GM18858 (cell line): Measurements from ENCODE around the gene EIF4E.
"Not testable (repeated sequence)": the region's sequence is repeated elsewhere in the genome, so short reads cannot be mapped to it uniquely, and the experiment has no call there.

Experiments
- ATAC-seq: cut with Tn5 transposase; IDR thresholded peaks from one replicate; pipeline ENCODE4 v1.9.1; 2021; ENCODE audit not compliant: unreplicated experiment

The EIF4E gene

GRCh38 chr4:98880884-98881283, 48.0 kb downstream of the EIF4E start:
- ATAC-seq = not testable (repeated sequence)

DNA sequence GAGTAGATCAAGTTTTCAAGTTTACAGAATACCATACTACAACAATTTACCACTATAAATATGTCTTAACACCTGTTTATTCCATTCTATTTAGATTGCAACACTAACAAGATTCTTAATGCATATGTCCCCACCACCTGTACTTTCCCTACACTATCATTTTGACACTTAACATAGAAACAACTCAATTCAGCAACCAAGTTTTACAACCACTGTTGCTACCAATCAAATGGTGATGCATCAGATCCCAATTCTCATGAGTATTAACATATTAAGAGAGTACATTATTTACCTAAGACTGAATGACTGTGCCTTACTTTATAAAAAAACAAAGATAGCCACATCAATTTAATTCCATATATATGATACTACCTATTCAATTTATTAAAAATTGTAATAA, 49.4 kb downstream of the EIF4E start:
- no peak for ATAC-seq

GRCh38 chr4:98873059-98873458, 55.9 kb downstream of the EIF4E start:
- ATAC-seq = no peak

GRCh38 chr4:98872120-98872906, 56.6 kb downstream of the EIF4E start:
- ATAC-seq = not testable (repeated sequence)

DNA sequence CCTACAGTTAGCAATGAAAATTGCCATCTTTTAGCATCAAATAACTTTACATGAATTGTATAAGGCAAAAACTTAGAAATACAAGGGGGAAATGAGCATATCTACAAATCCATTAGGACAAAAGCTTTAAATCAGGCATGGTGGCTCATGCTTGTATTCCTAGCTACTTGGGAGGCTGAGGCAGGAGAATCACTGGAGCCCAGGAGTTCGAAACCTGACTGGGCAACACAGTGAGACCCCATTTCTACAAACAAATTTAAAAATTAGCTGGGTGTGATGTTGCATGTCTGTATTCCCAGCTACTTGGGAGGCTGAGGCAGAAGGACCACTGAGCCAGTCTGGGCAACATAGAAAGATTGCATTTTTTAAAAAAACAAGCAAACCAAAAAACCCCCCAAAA, 61.3 kb downstream of the EIF4E start:
- no peak for ATAC-seq

DNA sequence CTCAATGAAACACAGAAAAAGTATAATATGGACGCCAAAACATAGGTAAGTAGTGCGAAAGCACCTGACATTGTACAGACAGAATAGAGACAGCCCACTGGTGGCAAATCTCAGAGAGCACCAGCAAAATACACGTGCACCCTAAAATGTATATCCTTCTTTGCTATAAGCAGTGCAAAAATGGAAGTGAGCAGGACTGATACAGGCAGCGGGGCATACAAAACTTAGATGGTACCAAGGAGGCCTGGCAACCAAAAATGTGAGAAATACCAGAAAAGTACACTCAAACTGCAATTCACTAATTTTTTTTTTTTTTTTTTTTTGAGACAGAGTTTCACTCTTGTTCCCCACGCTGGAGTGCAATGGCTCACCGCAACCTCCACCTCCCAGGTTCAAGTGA, 63.9 kb downstream of the EIF4E start:
- ATAC-seq = no peak

GRCh38 chr4:98864560-98864959, 64.4 kb downstream of the EIF4E start:
- no peak for ATAC-seq

- ATAC-seq = no peak
Measured at GRCh38 chr4:98862371-98862770, 66.6 kb downstream of the EIF4E start.

GRCh38 chr4:98861100-98861884, 67.6 kb downstream of the EIF4E start:
- no peak for ATAC-seq

- no peak for ATAC-seq
Measured at GRCh38 chr4:98851806-98852205, 77.1 kb downstream of the EIF4E start.

- ATAC-seq = no peak
Measured at GRCh38 chr4:98850937-98851336, 78.0 kb downstream of the EIF4E start.

DNA sequence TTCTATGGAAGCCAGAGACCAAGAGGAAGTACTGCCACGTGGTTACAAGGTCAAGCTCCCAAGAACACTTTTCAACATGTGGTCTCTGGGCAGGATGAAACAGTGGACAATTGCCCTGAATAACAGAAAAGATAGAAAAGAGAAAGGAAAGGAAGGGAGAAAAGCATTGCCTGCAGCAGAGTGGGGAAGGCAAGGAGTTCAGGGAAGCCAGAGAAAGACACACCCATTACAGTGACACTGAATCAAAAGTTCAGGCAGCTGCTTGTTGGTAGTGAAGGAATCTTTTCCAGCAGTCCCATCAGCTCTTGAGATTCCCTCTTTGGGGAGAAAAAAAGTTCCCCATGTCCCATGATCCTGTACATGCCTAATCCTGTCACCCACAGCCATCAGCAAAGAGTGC, 80.5 kb downstream of the EIF4E start:
- ATAC-seq = no peak

- no peak for ATAC-seq
Measured at GRCh38 chr4:98845960-98846359, 83.0 kb downstream of the EIF4E start.

- not testable (repeated sequence) for ATAC-seq
Measured at GRCh38 chr4:98842917-98843316, 86.0 kb downstream of the EIF4E start.

- no peak for ATAC-seq
Measured at GRCh38 chr4:98838977-98839618, 89.8 kb downstream of the EIF4E start.

GRCh38 chr4:98838531-98838930, 90.4 kb downstream of the EIF4E start:
- no peak for ATAC-seq

GRCh38 chr4:98833384-98833783, 95.5 kb downstream of the EIF4E start:
- ATAC-seq = no peak

DNA sequence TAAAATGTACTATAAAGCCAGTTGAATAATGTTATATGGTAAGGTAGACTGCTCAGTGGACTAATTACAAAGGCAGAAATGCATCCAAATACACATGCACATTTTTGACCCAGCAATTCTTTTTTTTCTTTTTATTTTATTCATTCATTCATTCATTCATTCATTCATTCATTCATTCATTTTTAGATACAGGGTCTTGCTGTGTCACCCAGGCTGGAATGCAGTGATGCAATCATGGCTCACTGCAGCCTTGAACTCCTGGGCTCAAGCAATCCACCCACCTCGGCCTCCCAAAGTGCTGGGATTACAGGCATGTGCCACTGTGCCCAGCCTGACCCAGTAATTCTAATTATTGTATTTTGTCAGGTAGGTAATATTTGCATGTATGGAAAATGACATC, 97.9 kb downstream of the EIF4E start:
- not testable (repeated sequence) for ATAC-seq
